A673 (cell line): ENCODE measurements around the gene PSMA2. TPM values are rescaled to one million over a fixed set of nuclear protein-coding genes. Genes with fewer than 3 reads are reported as not detected.
A peak's percentile ranks its signal among the peaks of the same experiment; 100 is the strongest.

ENCODE experiments used
- Bru-seq: library from RNA; stranded (reverse); fragments of 400-500 nt; gene quantifications from one replicate; lab custom pipeline; 2021; lab: Mats Ljungman, UMichigan
- BruChase-seq, 2 experiments: library from RNA; stranded (reverse); fragments of 400-500 nt; gene quantifications; one replicate each; lab custom pipeline; 2021; lab: Mats Ljungman, UMichigan
- BruUV-seq: library from RNA; stranded (reverse); fragments of 400-500 nt; replicated peaks from 2 replicates; lab custom pipeline; 2021; lab: Mats Ljungman, UMichigan
- CTCF ChIA-PET: fragments of 300-600 bp; sonication (Branson Sonifier 250); formaldehyde crosslinking; loops from one replicate; lab custom pipeline; 2022; ENCODE audit warnings: antibody characterized with exemption; lab: Charles Lee
- POLR2A ChIA-PET: fragments of 300-600 bp; sonication (Branson Sonifier 250); formaldehyde crosslinking; loops from one replicate; lab custom pipeline; 2022; ENCODE audit warnings: antibody characterized with exemption; ENCODE audit not compliant: low non-redundant PET; lab: Charles Lee
- DNase-seq: peaks from one replicate; pipeline ENCODE4 v3.0.0-alpha.2; 2015; ENCODE audit warnings: low spot score
- H3K27ac ChIP-seq: fragments of 200-600 bp; sonication (generic); 2 replicates; pipeline ENCODE4 v1.5.1; 2016; ENCODE audit warnings: mixed run types, low read depth, mild to moderate bottlenecking, mixed read lengths, antibody characterized with exemption, low read length; ENCODE audit not compliant: poor library complexity, severe bottlenecking
- H3K27me3 ChIP-seq: fragments of 200-600 bp; sonication (generic); replicated peaks from 2 replicates; pipeline ENCODE4 v1.6.1; 2017; ENCODE audit warnings: mixed run types, low read depth, mild to moderate bottlenecking, mixed read lengths, antibody characterized with exemption, low read length; ENCODE audit not compliant: insufficient read depth, poor library complexity
- H3K36me3 ChIP-seq: fragments of 200-600 bp; sonication (generic); 2 replicates; pipeline ENCODE4 v1.6.1; 2016; ENCODE audit warnings: mixed run types, mild to moderate bottlenecking, mixed read lengths, antibody characterized with exemption, low read length; ENCODE audit not compliant: insufficient read depth, poor library complexity, severe bottlenecking
- H3K4me1 ChIP-seq: fragments of 200-600 bp; sonication (generic); 2 replicates; pipeline ENCODE4 v1.6.1; 2017; ENCODE audit warnings: mixed run types, mild to moderate bottlenecking, mixed read lengths, antibody characterized with exemption, low read length; ENCODE audit not compliant: insufficient read depth, poor library complexity, severe bottlenecking
- H3K4me3 ChIP-seq: fragments of 200-600 bp; sonication (generic); 2 replicates; pipeline ENCODE4 v1.5.1; 2016; ENCODE audit warnings: low read depth, mixed run types, mild to moderate bottlenecking, mixed read lengths, low read length; ENCODE audit not compliant: poor library complexity, severe bottlenecking
- H3K9me3 ChIP-seq: fragments of 200-600 bp; sonication (generic); 2 replicates; pipeline ENCODE4 v1.6.1; 2016; ENCODE audit warnings: mixed run types, low read depth, mild to moderate bottlenecking, mixed read lengths, antibody characterized with exemption, low read length; ENCODE audit not compliant: poor library complexity, severe bottlenecking
- CTCF ChIP-seq: fragments of 300-800, 200-600 bp; sonication (generic); conservative IDR thresholded peaks from 2 replicates; pipeline ENCODE4 v1.5.1; 2017; ENCODE audit warnings: low read depth, mild to moderate bottlenecking, antibody characterized with exemption, low read length, moderate library complexity, mixed read lengths
- EZH2 ChIP-seq: fragments of 200-600 bp; sonication (generic); IDR thresholded peaks from 2 replicates; pipeline ENCODE4 v1.6.1; 2017; ENCODE audit warnings: borderline replicate concordance, low read depth, mild to moderate bottlenecking, mixed read lengths, antibody characterized with exemption, low read length; ENCODE audit not compliant: poor library complexity, severe bottlenecking
- intact Hi-C: fragments of 100-400 bp; cut with micrococcal nuclease; formaldehyde crosslinking; loops from one replicate; pipeline ENCODE4 v1.10.0; 2022; ENCODE audit not compliant: unreplicated experiment
- long read RNA-seq: library from polyadenylated mRNA; stranded (forward); transcript quantifications from one replicate; pipeline ENCODE4 v2.0.0, GENCODE V29; 2022
- total RNA-seq: library from RNA; stranded (reverse); gene quantifications from 2 replicates; pipeline ENCODE4 v1.2.3, GENCODE V29; 2021

Gene PSMA2
- total RNA-seq: 182 and 193 TPM in 2 replicates
- Bru-seq, nascent RNA: percentile 96 among the genes with signal in this experiment
- BruChase-seq, experiment 1, labeled RNA remaining after a 2-hour chase: percentile 96 among the genes with signal in this experiment
- percentile 99 among the genes with signal in this experiment for BruChase-seq, experiment 2, labeled RNA remaining after a 6-hour chase
- long read RNA-seq, transcript PSMA2-203 (9 exons, 1,453 nt): minor isoform, 8 of 1,074 reads
- long read RNA-seq, transcript PSMA2-204 (6 exons, 683 nt): minor isoform, 8 of 1,074 reads
- long read RNA-seq, transcript PSMA2-201 (8 exons, 1,487 nt): major isoform, 1,020 of 1,074 reads
- long read RNA-seq, partial matches to known transcripts: 33 of 1,074 reads
- long read RNA-seq, other reads (novel, unspliced or antisense): 5 of 1,074 reads

- ChIA-PET POLR2A (no interaction called here), CTCF (interaction anchor here (0.6 to 1.5 kb wide), 4 partner anchors 139 to 991 kb away, joined by 3 to 6 read pairs (median 3); no protein-coding TSS in a partner anchor)
- peak within 1 kb of the TSS; percentile 85 for H3K27ac ChIP-seq
- no peaks in the 10 kb centered on the region for H3K27me3 ChIP-seq
- BruUV-seq: no TSS peak
- intact Hi-C loops: no loop called here
- TF ChIP-seq CTCF (no peak), EZH2 (no peak)
- DNase-seq: peak; percentile 99
- no peaks in the 10 kb centered on the region for H3K9me3 ChIP-seq
- H3K4me3 ChIP-seq: peak within 1 kb of the TSS; percentile 83
- H3K4me1 ChIP-seq: peaks cover 17% of the 10 kb centered on the region
- H3K36me3 ChIP-seq: peaks cover 27% of the 10 kb centered on the region
Observed at GRCh38 chr7:42931834-42932651, at the start of gene PSMA2, which contains the start of gene MRPL32. Gene PSMA2, minus strand, starts transcription at chr7:42932174. Its CDS starts 16 bp downstream, at chr7:42932158. Gene MRPL32, plus strand, starts transcription at chr7:42932376. Its CDS starts 11 bp downstream, at chr7:42932387.

- no peaks in the 10 kb centered on the region for H3K36me3 ChIP-seq
- ChIA-PET POLR2A (no interaction called here), CTCF (no interaction called here)
- no peak overlapping the region for H3K4me3 ChIP-seq
- BruUV-seq: no TSS peak
- no peak for TF ChIP-seq CTCF
- no peak for TF ChIP-seq EZH2
- H3K27me3 ChIP-seq: no peaks in the 10 kb centered on the region
- no peaks in the 10 kb centered on the region for H3K4me1 ChIP-seq
- DNase-seq: peak; percentile 55
- H3K27ac ChIP-seq: no peak overlapping the region
- intact Hi-C loops: no loop called here
- peaks cover 3% of the 10 kb centered on the region for H3K9me3 ChIP-seq
Observed at GRCh38 chr7:42981601-42982000, 49.6 kb upstream of the PSMA2 start.

GRCh38 chr7:42980514-42980913 lies 48.5 kb upstream of the PSMA2 start:
- intact Hi-C loops: no loop called here
- no peaks in the 10 kb centered on the region for H3K27me3 ChIP-seq
- ChIA-PET CTCF (no interaction called here), POLR2A (no interaction called here)
- H3K4me3 ChIP-seq: no peak overlapping the region
- TF ChIP-seq CTCF (no peak), EZH2 (no peak)
- H3K27ac ChIP-seq: no peak overlapping the region
- H3K4me1 ChIP-seq: no peaks in the 10 kb centered on the region
- peaks cover 3% of the 10 kb centered on the region for H3K9me3 ChIP-seq
- no peaks in the 10 kb centered on the region for H3K36me3 ChIP-seq
- no peak for DNase-seq
- BruUV-seq: no TSS peak
